ENCODE results near the gene CMTM5.
"Not testable (repeated sequence)": the region's sequence is repeated elsewhere in the genome, so short reads cannot be mapped to it uniquely, and the experiment has no call there.

Gene CMTM5

GRCh38 chr14:23400496-23401149 lies 23.8 kb downstream of the CMTM5 start:
- DNase-seq = not testable (repeated sequence)

GRCh38 chr14:23401291-23401690 lies 24.4 kb downstream of the CMTM5 start:
- no peak for DNase-seq

- DNase-seq = no peak
Measured at GRCh38 chr14:23402296-23403138, 25.7 kb downstream of the CMTM5 start.

- DNase-seq = no peak
Measured at GRCh38 chr14:23403139-23403438, 26.2 kb downstream of the CMTM5 start.

GRCh38 chr14:23403908-23404307 lies 27.1 kb downstream of the CMTM5 start:
- DNase-seq = no peak

- no peak for DNase-seq
Measured at GRCh38 chr14:23404331-23404900, 27.6 kb downstream of the CMTM5 start.

- no peak for DNase-seq
Measured at GRCh38 chr14:23405096-23405495, 28.2 kb downstream of the CMTM5 start.

- no peak for DNase-seq
Measured at GRCh38 chr14:23405516-23406025, 28.7 kb downstream of the CMTM5 start.

GRCh38 chr14:23406244-23406643 lies 29.4 kb downstream of the CMTM5 start:
- DNase-seq = no peak

GRCh38 chr14:23406725-23407355 lies 30.0 kb downstream of the CMTM5 start:
- DNase-seq = no peak

- DNase-seq = no peak
Measured at GRCh38 chr14:23407516-23408306, 30.9 kb downstream of the CMTM5 start, which contains the start of gene MYH6. Gene MYH6 (minus strand): TSS chr14:23408273. CDS start chr14:23407223, 1,050 bp downstream.

GRCh38 chr14:23408307-23408630 lies 31.4 kb downstream of the CMTM5 start:
- DNase-seq = no peak

- no peak for DNase-seq
Measured at GRCh38 chr14:23409475-23409874, 32.6 kb downstream of the CMTM5 start.

- no peak for DNase-seq
Measured at GRCh38 chr14:23409966-23410635, 33.3 kb downstream of the CMTM5 start.

GRCh38 chr14:23411563-23412525 lies 35.0 kb downstream of the CMTM5 start:
- DNase-seq = no peak

GRCh38 chr14:23413681-23414080 lies 36.8 kb downstream of the CMTM5 start:
- DNase-seq = no peak

GRCh38 chr14:23414254-23414653 lies 37.4 kb downstream of the CMTM5 start:
- no peak for DNase-seq

- DNase-seq = no peak
Measured at GRCh38 chr14:23414906-23415820, 38.3 kb downstream of the CMTM5 start.
